AG04450 (cell line): ENCODE measurements around the gene APOL2. TPM values are rescaled to one million over a fixed set of nuclear protein-coding genes. Genes with fewer than 3 reads are reported as not detected.
"Not testable (repeated sequence)": the region's sequence is repeated elsewhere in the genome, so short reads cannot be mapped to it uniquely, and the experiment has no call there.

Experiments
- CTCF ChIA-PET: fragments of 300-600, 350-600 bp; formaldehyde crosslinking; extraction: SDS; loops from one replicate; lab custom pipeline; 2022; ENCODE audit warnings: antibody characterized with exemption, inconsistent platforms; lab: Charles Lee
- POLR2A ChIA-PET: fragments of 350-600 bp; formaldehyde crosslinking; extraction: SDS; loops from one replicate; lab custom pipeline; 2021; ENCODE audit warnings: antibody characterized with exemption, inconsistent platforms; lab: Yijun Ruan, JAX
- DNase-seq: peaks from one replicate; pipeline ENCODE4 v3.0.0-alpha.2; 2011; ENCODE audit warnings: low read depth, low spot score
- H3K27ac ChIP-seq: one replicate; pipeline ENCODE4 v1.5.1; 2012; ENCODE audit warnings: low read depth, low read length, control low read depth
- H3K27me3 ChIP-seq: one replicate; pipeline ENCODE4 v1.6.0; 2012; ENCODE audit warnings: low read length; ENCODE audit not compliant: control insufficient read depth, insufficient read depth
- H3K4me3 ChIP-seq: 2 replicates; pipeline ENCODE4 v1.5.1; 2011; ENCODE audit warnings: mild to moderate bottlenecking, low read depth, low read length, control low read depth
- H3K9me3 ChIP-seq: 2 replicates; pipeline ENCODE4 v1.5.1; 2012; ENCODE audit warnings: low read length; ENCODE audit not compliant: control insufficient read depth, insufficient read depth
- polyA plus RNA-seq: library from polyadenylated mRNA; depleted of rRNA; stranded (reverse); fragments of >200 nt; gene quantifications from 2 replicates; pipeline ENCODE4 v1.2.3, GENCODE V29; 2011
- TF ChIP-seq, protein P1 (sequence below): IDR thresholded peaks from 2 replicates; pipeline ENCODE4 v1.5.1; 2011; ENCODE audit warnings: low read depth, low read length, control low read depth, inconsistent platforms

Gene APOL2
- polyA plus RNA-seq, 1 experiment = 19.7 TPM

- TF ChIP-seq, protein P1, sequence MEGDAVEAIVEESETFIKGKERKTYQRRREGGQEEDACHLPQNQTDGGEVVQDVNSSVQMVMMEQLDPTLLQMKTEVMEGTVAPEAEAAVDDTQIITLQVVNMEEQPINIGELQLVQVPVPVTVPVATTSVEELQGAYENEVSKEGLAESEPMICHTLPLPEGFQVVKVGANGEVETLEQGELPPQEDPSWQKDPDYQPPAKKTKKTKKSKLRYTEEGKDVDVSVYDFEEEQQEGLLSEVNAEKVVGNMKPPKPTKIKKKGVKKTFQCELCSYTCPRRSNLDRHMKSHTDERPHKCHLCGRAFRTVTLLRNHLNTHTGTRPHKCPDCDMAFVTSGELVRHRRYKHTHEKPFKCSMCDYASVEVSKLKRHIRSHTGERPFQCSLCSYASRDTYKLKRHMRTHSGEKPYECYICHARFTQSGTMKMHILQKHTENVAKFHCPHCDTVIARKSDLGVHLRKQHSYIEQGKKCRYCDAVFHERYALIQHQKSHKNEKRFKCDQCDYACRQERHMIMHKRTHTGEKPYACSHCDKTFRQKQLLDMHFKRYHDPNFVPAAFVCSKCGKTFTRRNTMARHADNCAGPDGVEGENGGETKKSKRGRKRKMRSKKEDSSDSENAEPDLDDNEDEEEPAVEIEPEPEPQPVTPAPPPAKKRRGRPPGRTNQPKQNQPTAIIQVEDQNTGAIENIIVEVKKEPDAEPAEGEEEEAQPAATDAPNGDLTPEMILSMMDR = no peak
- ChIA-PET CTCF (no interaction called here), POLR2A (interaction anchor here (0.9 kb wide), 1 partner anchor 10 kb away, joined by 4 read pairs; the partner anchor contains the start of gene APOL2)
- Histone ChIP-seq H3K27me3 (no peaks in the 10 kb centered on the region), H3K4me3 (no peak overlapping the region), H3K9me3 (no peaks in the 10 kb centered on the region), H3K27ac (no peak overlapping the region)
- no peak for DNase-seq
Observed at GRCh38 chr22:36228944-36229343, 10.4 kb downstream of the APOL2 start.

GRCh38 chr22:36228369-36228768 lies 11.0 kb downstream of the APOL2 start:
- not testable (repeated sequence) for H3K27ac ChIP-seq, H3K9me3 ChIP-seq, DNase-seq, H3K27me3 ChIP-seq, H3K4me3 ChIP-seq
- ChIA-PET CTCF (interaction anchor here (1.2 kb wide), 1 partner anchor 11 kb away, joined by 6 read pairs; the partner anchor contains the start of gene APOL2), POLR2A (interaction anchor here (0.9 kb wide), 1 partner anchor 11 kb away, joined by 4 read pairs; the partner anchor contains the start of gene APOL2)

- Histone ChIP-seq H3K4me3 (no peak overlapping the region), H3K27me3 (peaks cover 6% of the 10 kb centered on the region), H3K9me3 (no peaks in the 10 kb centered on the region), H3K27ac (no peak overlapping the region)
- TF ChIP-seq, protein P1 = no peak
- ChIA-PET POLR2A (no interaction called here), CTCF (interaction anchor here (0.6 to 1.2 kb wide), 3 partner anchors 12 to 259 kb away, joined by 3 to 6 read pairs (median 4); partner anchors contain the start of gene APOL2)
- DNase-seq = no peak
Observed at GRCh38 chr22:36227806-36228205, 11.5 kb downstream of the APOL2 start.

DNA sequence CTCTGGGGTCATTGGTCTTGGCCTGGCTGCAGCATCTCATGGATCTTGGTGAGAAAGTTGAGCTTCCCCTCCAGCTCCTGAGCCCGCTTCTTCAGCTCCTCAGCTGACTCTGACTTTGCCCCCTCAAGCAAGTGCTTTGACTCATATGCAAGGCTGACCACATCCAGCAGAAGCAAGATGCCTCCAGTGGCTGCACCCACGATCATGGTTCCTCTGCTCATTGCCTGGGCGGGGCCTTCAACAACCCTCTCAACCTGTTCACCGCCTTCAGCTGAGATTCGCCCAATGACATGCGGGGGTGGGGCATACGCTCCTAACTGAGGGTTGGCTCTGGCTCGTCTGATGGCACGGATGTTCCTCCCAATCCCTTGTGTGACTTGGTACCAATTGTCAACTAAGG lies 11.9 kb downstream of the APOL2 start:
- Histone ChIP-seq H3K27ac (no peak overlapping the region), H3K27me3 (peaks cover 6% of the 10 kb centered on the region), H3K4me3 (no peak overlapping the region), H3K9me3 (no peaks in the 10 kb centered on the region)
- ChIA-PET POLR2A (interaction anchor here (0.9 kb wide), 1 partner anchor 23 kb away, joined by 3 read pairs; no protein-coding TSS in a partner anchor), CTCF (interaction anchor here (0.6 to 1.2 kb wide), 3 partner anchors 12 to 259 kb away, joined by 3 to 6 read pairs (median 4); partner anchors contain the start of gene APOL2)
- TF ChIP-seq, protein P1 = no peak
- no peak for DNase-seq

- no peak for DNase-seq
- H3K27ac ChIP-seq = no peak overlapping the region
- peaks cover 8% of the 10 kb centered on the region for H3K27me3 ChIP-seq
- TF ChIP-seq, protein P1 = no peak
- POLR2A ChIA-PET = no interaction called here
- CTCF ChIA-PET = interaction anchor here (1.0 kb wide), 1 partner anchor 13 kb away, joined by 3 read pairs; the partner anchor contains the start of gene APOL2
- no peak overlapping the region for H3K4me3 ChIP-seq
- no peaks in the 10 kb centered on the region for H3K9me3 ChIP-seq
Observed at GRCh38 chr22:36226189-36226588, 13.1 kb downstream of the APOL2 start.
